ENCODE data around the gene FAM186B. TPM values are rescaled to one million over a fixed set of nuclear protein-coding genes. Genes with fewer than 3 reads are reported as not detected.

FAM186B gene
- total RNA-seq, 1 experiment from 2014 or later = 0.40 TPM

GRCh38 chr12:49539406-49540228 lies 65.8 kb downstream of the FAM186B start:
- DNase-seq (ENCODE audit: low read depth) = no peak

GRCh38 chr12:49538510-49539403 lies 66.7 kb downstream of the FAM186B start, which contains the start of gene KCNH3:
Gene KCNH3 (plus strand): TSS chr12:49539030. CDS start chr12:49539417, 387 bp downstream.
- peak; percentile 45 for DNase-seq (ENCODE audit: low read depth)

- DNase-seq (ENCODE audit: low read depth) = no peak
These were observed 67.5 kb downstream of the FAM186B start for GRCh38 chr12:49537752-49538509.

Other genes with a start within 250 kb of the FAM186B start
- 25.7 and 27.6 TPM in 2 replicates for gene SPATS2, start 238.2 kb downstream of the FAM186B start, total RNA-seq (2014; rRNA removed)
- 0.11 TPM in 1 of 2 replicates, not detected in the other for gene KCNH3, start 66.6 kb downstream of the FAM186B start, total RNA-seq (2014; rRNA removed)
- gene MCRS1, start 37.5 kb downstream of the FAM186B start, total RNA-seq (2014; rRNA removed) = 62.6 and 67.3 TPM in 2 replicates
- 8.7 and 11.3 TPM in 2 replicates for gene PRPF40B, start 17.9 kb upstream of the FAM186B start, total RNA-seq (2014; rRNA removed)
- gene FMNL3, start 101.8 kb upstream of the FAM186B start, total RNA-seq (2014; rRNA removed) = 35.5 and 36.5 TPM in 2 replicates
- gene TMBIM6, start 135.9 kb upstream of the FAM186B start, total RNA-seq (2014; rRNA removed) = 413 and 429 TPM in 2 replicates
- gene NCKAP5L, start 222.8 kb upstream of the FAM186B start, total RNA-seq (2014; rRNA removed) = 27.8 and 29.8 TPM in 2 replicates
- 2.5 and 2.9 TPM in 2 replicates for gene BCDIN3D, start 237.5 kb upstream of the FAM186B start, total RNA-seq (2014; rRNA removed)